ENCODE measurements around the gene CEP63.
"Not testable (repeated sequence)": the region's sequence is repeated elsewhere in the genome, so short reads cannot be mapped to it uniquely, and the experiment has no call there.

Gene CEP63

GRCh38 chr3:134590766-134591165 is 104.9 kb downstream of the CEP63 start:
- DNase-seq (ENCODE audit: low spot score): no peak
- CTCF ChIA-PET: interaction anchor here (1.5 kb wide), 1 partner anchor 10 kb away, joined by 5 read pairs; no protein-coding TSS in a partner anchor
- no peak overlapping the region for H3K27ac ChIP-seq
- TF ChIP-seq, protein P1, sequence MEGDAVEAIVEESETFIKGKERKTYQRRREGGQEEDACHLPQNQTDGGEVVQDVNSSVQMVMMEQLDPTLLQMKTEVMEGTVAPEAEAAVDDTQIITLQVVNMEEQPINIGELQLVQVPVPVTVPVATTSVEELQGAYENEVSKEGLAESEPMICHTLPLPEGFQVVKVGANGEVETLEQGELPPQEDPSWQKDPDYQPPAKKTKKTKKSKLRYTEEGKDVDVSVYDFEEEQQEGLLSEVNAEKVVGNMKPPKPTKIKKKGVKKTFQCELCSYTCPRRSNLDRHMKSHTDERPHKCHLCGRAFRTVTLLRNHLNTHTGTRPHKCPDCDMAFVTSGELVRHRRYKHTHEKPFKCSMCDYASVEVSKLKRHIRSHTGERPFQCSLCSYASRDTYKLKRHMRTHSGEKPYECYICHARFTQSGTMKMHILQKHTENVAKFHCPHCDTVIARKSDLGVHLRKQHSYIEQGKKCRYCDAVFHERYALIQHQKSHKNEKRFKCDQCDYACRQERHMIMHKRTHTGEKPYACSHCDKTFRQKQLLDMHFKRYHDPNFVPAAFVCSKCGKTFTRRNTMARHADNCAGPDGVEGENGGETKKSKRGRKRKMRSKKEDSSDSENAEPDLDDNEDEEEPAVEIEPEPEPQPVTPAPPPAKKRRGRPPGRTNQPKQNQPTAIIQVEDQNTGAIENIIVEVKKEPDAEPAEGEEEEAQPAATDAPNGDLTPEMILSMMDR (conservative IDR thresholded peaks at IDR 0.05; ENCODE audit: low read depth): no peak
- POLR2A ChIA-PET (ENCODE audit: low non-redundant PET): no interaction called here

DNA sequence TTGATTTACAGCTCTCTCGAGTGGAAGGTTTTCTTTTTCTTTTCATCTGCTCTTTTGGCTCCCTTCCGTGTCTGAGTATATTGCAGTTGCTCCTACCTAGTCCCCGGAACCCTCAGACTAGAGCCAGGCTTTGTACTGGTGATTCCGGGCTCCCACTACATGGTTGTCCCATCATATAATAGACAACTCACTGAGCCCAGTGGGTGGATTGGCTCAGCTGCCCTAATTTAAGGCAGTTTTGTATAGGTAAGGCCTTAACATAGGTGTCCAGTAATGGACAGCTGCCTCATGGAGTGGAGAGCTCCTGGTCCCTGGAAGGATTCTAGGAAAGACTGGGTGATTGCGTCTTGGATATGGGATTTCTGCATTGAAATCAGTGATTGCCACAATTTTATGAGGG is 106.9 kb downstream of the CEP63 start:
- TF ChIP-seq, protein P1 (conservative IDR thresholded peaks at IDR 0.05; ENCODE audit: low read depth): no peak
- no peak for DNase-seq (ENCODE audit: low spot score)
- ChIA-PET CTCF (no interaction called here), POLR2A (ENCODE audit: low non-redundant PET) (no interaction called here)
- no peak overlapping the region for H3K27ac ChIP-seq

GRCh38 chr3:134594331-134594741 is 108.5 kb downstream of the CEP63 start:
- no peak overlapping the region for H3K27ac ChIP-seq
- POLR2A ChIA-PET (ENCODE audit: low non-redundant PET): no interaction called here
- no peak for DNase-seq (ENCODE audit: low spot score)
- CTCF ChIA-PET: interaction anchor here (0.6 kb wide), 1 partner anchor 9 kb away, joined by 3 read pairs; no protein-coding TSS in a partner anchor
- TF ChIP-seq, protein P1 (conservative IDR thresholded peaks at IDR 0.05; ENCODE audit: low read depth): no peak

GRCh38 chr3:134594986-134595385 is 109.1 kb downstream of the CEP63 start:
- DNase-seq (ENCODE audit: low spot score); CTCF ChIA-PET; POLR2A ChIA-PET (ENCODE audit: low non-redundant PET); H3K27ac ChIP-seq: not testable (repeated sequence)

- peak; percentile 90 for DNase-seq (ENCODE audit: low spot score)
- CTCF ChIA-PET: interaction anchor here (0.9 kb wide), 1 partner anchor 158 kb away, joined by 3 read pairs; no protein-coding TSS in a partner anchor
- H3K27ac ChIP-seq: peak overlapping the region; percentile 61
- TF ChIP-seq, protein P1 (conservative IDR thresholded peaks at IDR 0.05; ENCODE audit: low read depth): no peak
- POLR2A ChIA-PET (ENCODE audit: low non-redundant PET): no interaction called here
These were observed 111.6 kb downstream of the CEP63 start for GRCh38 chr3:134597390-134597970.

- CTCF ChIA-PET: no interaction called here
- DNase-seq (ENCODE audit: low spot score): no peak
- no peak overlapping the region for H3K27ac ChIP-seq
- POLR2A ChIA-PET (ENCODE audit: low non-redundant PET): no interaction called here
- TF ChIP-seq, protein P1 (conservative IDR thresholded peaks at IDR 0.05; ENCODE audit: low read depth): no peak
These were observed 113.1 kb downstream of the CEP63 start for GRCh38 chr3:134598763-134599545.

GRCh38 chr3:134600206-134600605 is 114.3 kb downstream of the CEP63 start:
- TF ChIP-seq, protein P1 (conservative IDR thresholded peaks at IDR 0.05; ENCODE audit: low read depth): no peak
- no peak for DNase-seq (ENCODE audit: low spot score)
- H3K27ac ChIP-seq: no peak overlapping the region
- POLR2A ChIA-PET (ENCODE audit: low non-redundant PET): no interaction called here
- CTCF ChIA-PET: interaction anchor here (0.5 to 1.9 kb wide), 27 partner anchors 10 to 1306 kb away, joined by 3 to 18 read pairs (median 4); partner anchors contain the start of gene EPHB1
